Stimulated activated CD8-positive, alpha-beta memory T cell treated with anti-CD3 and anti-CD28 coated beads, Interleukin-15, amount 100 ng/mL, for 1 hour (primary cell): Measurements from ENCODE around the gene BST1.

Source experiments
- DNase-seq: peaks from one replicate; pipeline ENCODE4 v3.0.0-alpha.2; 2020; ENCODE audit warnings: low read depth

The BST1 gene

GRCh38 chr4:15779306-15779705, 76.4 kb downstream of the BST1 start:
- no peak for DNase-seq

- no peak for DNase-seq
Measured at GRCh38 chr4:15779809-15780208, 76.9 kb downstream of the BST1 start.

GRCh38 chr4:15781427-15782095, 78.7 kb downstream of the BST1 start:
- no peak for DNase-seq
